Right renal cortex interstitium (tissue), 3 donors: ENCODE data around the gene FLRT2. TPM values are rescaled to one million over a fixed set of nuclear protein-coding genes. Genes with fewer than 3 reads are reported as not detected.

Experiments used
- DNase-seq, 3 donors: peaks; one replicate each; pipeline ENCODE4 v3.0.0-alpha.2; 2013; ENCODE audit warnings: low read depth in 3 of 3, low spot score in 2 of 3
- polyA plus RNA-seq, 3 donors: library from polyadenylated mRNA; unstranded; fragments of 120-200 nt; gene quantifications; one replicate each; pipeline ENCODE4 v1.2.1, GENCODE V29; 2013; ENCODE audit not compliant: insufficient read length in 3 of 3

FLRT2 gene
- 100 to 1,000 TPM; 243 to 266 (median 259) TPM for polyA plus RNA-seq

- peak in 2 of 3 donors; percentile 31 to 52 for DNase-seq
Observed at GRCh38 chr14:85529803-85530574, at the start of gene FLRT2. Gene FLRT2, plus strand, starts transcription at chr14:85530144. Its CDS starts 91,371 bp downstream, at chr14:85621515.

- no peak for DNase-seq
Observed at GRCh38 chr14:85481471-85481870, 48.5 kb upstream of the FLRT2 start.

- DNase-seq, result no peak
Observed at GRCh38 chr14:85482552-85482951, 47.4 kb upstream of the FLRT2 start.

- DNase-seq, result peak in 2 of 3 donors; percentile 7 to 13
Observed at GRCh38 chr14:85483037-85483436, 46.9 kb upstream of the FLRT2 start.

GRCh38 chr14:85483652-85484051 is 46.3 kb upstream of the FLRT2 start:
- DNase-seq, result no peak

- DNase-seq, result no peak
Observed at GRCh38 chr14:85487215-85487614, 42.7 kb upstream of the FLRT2 start.

GRCh38 chr14:85501751-85502150 is 28.2 kb upstream of the FLRT2 start:
- DNase-seq, result no peak

- no peak for DNase-seq
Observed at GRCh38 chr14:85508863-85509262, 21.1 kb upstream of the FLRT2 start.

GRCh38 chr14:85512451-85512850 is 17.5 kb upstream of the FLRT2 start:
- DNase-seq, result no peak

- DNase-seq, result no peak
Observed at GRCh38 chr14:85514487-85514886, 15.5 kb upstream of the FLRT2 start.

GRCh38 chr14:85516239-85517113 is 13.5 kb upstream of the FLRT2 start:
- DNase-seq, result no peak

GRCh38 chr14:85517114-85517688 is 12.7 kb upstream of the FLRT2 start:
- no peak for DNase-seq

GRCh38 chr14:85519661-85520305 is 10.2 kb upstream of the FLRT2 start:
- DNase-seq, result no peak

GRCh38 chr14:85520581-85520980 is 9.4 kb upstream of the FLRT2 start:
- no peak for DNase-seq

GRCh38 chr14:85523624-85524023 is 6.3 kb upstream of the FLRT2 start:
- no peak for DNase-seq

- DNase-seq, result no peak
Observed at GRCh38 chr14:85527006-85527405, 2.9 kb upstream of the FLRT2 start.

GRCh38 chr14:85527445-85528035 is 2.4 kb upstream of the FLRT2 start:
- DNase-seq, result no peak

- peak in 1 of 3 donors; percentile 55 for DNase-seq
Observed at GRCh38 chr14:85528080-85528896, 1.7 kb upstream of the FLRT2 start.

GRCh38 chr14:85528897-85529631 is 880 bp upstream of the FLRT2 start:
- DNase-seq, result peak in 2 of 3 donors; percentile 23 to 62
